ENCODE data around the gene HIRA. TPM values are rescaled to one million over a fixed set of nuclear protein-coding genes. Genes with fewer than 3 reads are reported as not detected.

HIRA gene
- total RNA-seq, 2 donors from 2014 or later, result 10.6 to 12.9 TPM

- no peak for DNase-seq
- no peak overlapping the region for H3K4me3 ChIP-seq
- TF ChIP-seq CTCF (IDR thresholded peaks at IDR 0.05) (no peak), POLR2A (IDR thresholded peaks at IDR 0.05) (no peak)
- intact Hi-C loops (cut with DNase I), result no loop called here
- no peak for ATAC-seq
- no peaks in the 10 kb centered on the region for H3K9me3 ChIP-seq
- H3K36me3 ChIP-seq (replicated peaks in 1 of 2; ENCODE audit: insufficient read depth in 1 of 2, low read depth in 2 of 2), result peaks cover 7 to 26% of the 10 kb centered on the region in 2 donors
- WGBS, 2 donors, result 93 to 98% methylated on average over 12 to 13 of the region's 13 CpGs
- no peak overlapping the region for H3K27ac ChIP-seq
- H3K4me1 ChIP-seq, result no peaks in the 10 kb centered on the region
- no peaks in the 10 kb centered on the region for H3K27me3 ChIP-seq
These were observed 72.6 kb downstream of the HIRA start for GRCh38 chr22:19358703-19359553.

GRCh38 chr22:19358195-19358594 is 73.3 kb downstream of the HIRA start:
- H3K36me3 ChIP-seq (replicated peaks in 1 of 2; ENCODE audit: insufficient read depth in 1 of 2, low read depth in 2 of 2), result peaks cover 7 to 28% of the 10 kb centered on the region in 2 donors
- H3K27ac ChIP-seq, result no peak overlapping the region
- ATAC-seq, result no peak
- no peaks in the 10 kb centered on the region for H3K4me1 ChIP-seq
- intact Hi-C loops (cut with DNase I), result no loop called here
- TF ChIP-seq CTCF (IDR thresholded peaks at IDR 0.05), result no peak
- TF ChIP-seq POLR2A (IDR thresholded peaks at IDR 0.05), result no peak
- H3K27me3 ChIP-seq, result no peaks in the 10 kb centered on the region
- no peak for DNase-seq
- 95 to 100% methylated on average over 1 to 2 of the region's 2 CpGs for WGBS, 2 donors
- H3K9me3 ChIP-seq, result no peaks in the 10 kb centered on the region
- no peak overlapping the region for H3K4me3 ChIP-seq

- ATAC-seq, result no peak
- Histone ChIP-seq H3K27me3 (no peaks in the 10 kb centered on the region), H3K27ac (no peak overlapping the region), H3K4me1 (no peaks in the 10 kb centered on the region), H3K9me3 (no peaks in the 10 kb centered on the region), H3K4me3 (no peak overlapping the region), H3K36me3 (replicated peaks in 1 of 2; ENCODE audit: insufficient read depth in 1 of 2, low read depth in 2 of 2) (peaks cover 7 to 30% of the 10 kb centered on the region in 2 donors)
- intact Hi-C loops (cut with DNase I), result no loop called here
- TF ChIP-seq POLR2A (IDR thresholded peaks at IDR 0.05), result no peak
- no peak for TF ChIP-seq CTCF (IDR thresholded peaks at IDR 0.05)
- WGBS, 2 donors, result 94 to 96% methylated on average over 8 to 14 of the region's 14 CpGs
- DNase-seq, result no peak
These were observed 74.0 kb downstream of the HIRA start for GRCh38 chr22:19357270-19358105.

- Histone ChIP-seq H3K4me1 (no peaks in the 10 kb centered on the region), H3K4me3 (no peak overlapping the region), H3K9me3 (no peaks in the 10 kb centered on the region), H3K27ac (no peak overlapping the region), H3K36me3 (replicated peaks in 1 of 2; ENCODE audit: insufficient read depth in 1 of 2, low read depth in 2 of 2) (peaks cover 7 to 30% of the 10 kb centered on the region in 2 donors), H3K27me3 (no peaks in the 10 kb centered on the region)
- ATAC-seq (no peak), DNase-seq (no peak)
- intact Hi-C loops (cut with DNase I), result no loop called here
- TF ChIP-seq CTCF (IDR thresholded peaks at IDR 0.05) (no peak), POLR2A (IDR thresholded peaks at IDR 0.05) (no peak)
- WGBS, 2 donors, result 94 to 95% methylated on average over 8 of the region's 8 CpGs
These were observed 74.7 kb downstream of the HIRA start for GRCh38 chr22:19356708-19357269.
